ENCODE data around the gene PHKA2. TPM values are rescaled to one million over a fixed set of nuclear protein-coding genes. Genes with fewer than 3 reads are reported as not detected.

PHKA2 gene
- total and polyA plus RNA-seq, 2 of the 4 experiments (the other 2 are of a cell fraction) = 10.0 to 21.5 TPM

DNA sequence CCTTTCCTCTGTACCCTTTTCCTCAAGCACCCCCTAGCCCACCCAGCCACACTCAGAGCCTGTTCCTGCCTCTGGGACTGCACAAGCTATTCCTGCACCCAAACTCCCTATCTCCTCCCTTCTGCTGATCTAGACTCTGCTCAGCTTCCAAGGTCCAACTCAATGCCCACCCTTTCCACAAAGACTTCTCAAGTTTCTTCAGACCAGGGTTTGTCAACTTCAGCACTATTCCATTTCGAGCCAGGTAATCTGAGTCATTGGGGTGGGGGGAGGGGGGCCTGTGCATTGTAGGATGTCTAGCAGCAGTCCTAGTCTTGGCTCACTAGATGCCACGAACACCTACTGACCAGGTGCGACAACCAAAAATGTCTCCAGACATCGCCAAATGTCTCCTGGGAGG, 37.3 kb downstream of the PHKA2 start:
- no peak overlapping the region for H2AK9ac ChIP-seq (replicated peaks; ENCODE audit: low read depth, low read length, poor library complexity)
- H3K4me3 ChIP-seq (ENCODE audit: insufficient read depth, low read depth, low read length) = no peak overlapping the region
- DNase-seq (no peak), ATAC-seq (ENCODE audit: low read depth) (no peak)
- H2BK15ac ChIP-seq (ENCODE audit: low read depth, low read length) = no peak overlapping the region
- no peak overlapping the region for H3K27ac ChIP-seq (ENCODE audit: insufficient read depth, low read length)
- POLR2A ChIA-PET (ENCODE audit: unreplicated experiment) = no interaction called here
- H3K9ac ChIP-seq (ENCODE audit: low read depth, low read length) = no peak overlapping the region
- H2BK5ac ChIP-seq (ENCODE audit: low read depth, low read length, poor library complexity, severe bottlenecking) = no peak overlapping the region
- H3K79me1 ChIP-seq (ENCODE audit: low read depth in 1 of 2, low read length in 2 of 2) = no peaks in the 10 kb centered on the region
- no peak overlapping the region for H2AK5ac ChIP-seq (ENCODE audit: low read depth, low read length)
- no peaks in the 10 kb centered on the region for H3K36me3 ChIP-seq (ENCODE audit: control insufficient read depth, insufficient read depth, low read length)
- intact Hi-C loops (cut with micrococcal nuclease) (no loop called here), dilution Hi-C loops (cut with HindIII; ENCODE audit: low sequenced_read_pairs, unreplicated experiment) (no loop called here), in situ Hi-C loops (cut with MboI; ENCODE audit: low sequenced_read_pairs) (no loop called here)
- CTCF ChIA-PET = no interaction called here
- H3K4me2 ChIP-seq (ENCODE audit: low read depth, low read length) = no peak overlapping the region
- no peak overlapping the region for H3K56ac ChIP-seq (ENCODE audit: extremely low read depth, insufficient read depth, low read length)
- no peaks in the 10 kb centered on the region for H3K4me1 ChIP-seq (ENCODE audit: control insufficient read depth, insufficient read depth, low read length)
- H3K18ac ChIP-seq (ENCODE audit: low read depth, low read length) = no peak overlapping the region
- H2BK20ac ChIP-seq (ENCODE audit: low read depth, low read length) = no peak overlapping the region
- no peaks in the 10 kb centered on the region for H3K27me3 ChIP-seq (ENCODE audit: control insufficient read depth, insufficient read depth, low read length)
- H4K91ac ChIP-seq (ENCODE audit: insufficient read depth, low read depth, low read length) = no peak overlapping the region
- no peak overlapping the region for H2BK120ac ChIP-seq (ENCODE audit: low read depth, low read length)
- no peak overlapping the region for H4K8ac ChIP-seq (ENCODE audit: low read depth in 2 of 2, low read length in 2 of 2)
- no peak overlapping the region for H3K4ac ChIP-seq (ENCODE audit: low read depth, low read length)
- H3K23ac ChIP-seq (ENCODE audit: low read depth, low read length) = no peak overlapping the region
- H3K14ac ChIP-seq (replicated peaks; ENCODE audit: low read depth, low read length) = no peak overlapping the region
- H3K9me1 ChIP-seq (ENCODE audit: insufficient read depth, low read length) = no peaks in the 10 kb centered on the region
- H3K9me3 ChIP-seq (ENCODE audit: control insufficient read depth, insufficient read depth, low read length) = no peaks in the 10 kb centered on the region
- WGBS, 2 experiments (ENCODE audit: extremely low coverage in 2 of 2, insufficient read length in 1 of 2) = 95% methylated on average over 3 of the region's 4 CpGs; no CpG with 5 or more reads in 1 of the 2 experiments
- no peaks in the 10 kb centered on the region for H4K20me1 ChIP-seq (ENCODE audit: insufficient read depth, low read length)
- no peak overlapping the region for H4K5ac ChIP-seq (ENCODE audit: low read depth, low read length)
- BruUV-seq (replicated peaks) = no TSS peak
- TF ChIP-seq RAD21 (IDR thresholded peaks at IDR 0.05; ENCODE audit: low read length) (no peak), RFX5 (IDR thresholded peaks at IDR 0.05; ENCODE audit: low read depth, low read length) (no peak), SMC3 (IDR thresholded peaks at IDR 0.05; ENCODE audit: low read depth, low read length) (no peak), BHLHE40 (IDR thresholded peaks at IDR 0.05; ENCODE audit: low read depth, low read length) (no peak)
- H2AFZ ChIP-seq (replicated peaks; ENCODE audit: low read length, poor library complexity) = no peak overlapping the region
